ENCODE results near the gene KLHL6. TPM values are rescaled to one million over a fixed set of nuclear protein-coding genes. Genes with fewer than 3 reads are reported as not detected.

KLHL6 gene
- total RNA-seq, 1 experiment from 2014 or later, result not detected

DNA sequence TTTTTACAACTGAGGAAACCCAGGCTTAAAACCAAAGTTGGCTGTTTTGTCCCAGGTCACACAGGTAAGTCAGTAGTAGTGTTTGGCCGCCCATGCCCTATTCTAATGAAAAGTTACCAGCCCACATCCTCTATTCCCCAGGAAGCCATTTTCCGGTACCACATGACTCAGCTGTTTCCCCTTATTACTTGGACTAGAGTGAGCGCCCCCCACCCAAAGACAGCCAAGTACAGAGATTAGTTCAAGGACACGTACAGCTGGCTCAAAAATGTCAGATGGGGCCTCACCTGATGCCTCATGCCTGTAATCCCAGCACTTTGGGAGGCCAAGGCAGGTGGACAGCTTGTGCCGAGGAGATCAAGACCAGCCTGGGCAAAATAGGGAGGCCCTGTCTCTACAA is 8.5 kb upstream of the KLHL6 start:
- Mint-ChIP-seq H3K27me3 (ENCODE audit: insufficient read depth, unreplicated experiment) (peaks cover under 1% of the 10 kb centered on the region), H3K27ac (ENCODE audit: low read depth, unreplicated experiment) (no peak overlapping the region), H3K4me3 (ENCODE audit: unreplicated experiment) (no peak overlapping the region), H3K9me3 (ENCODE audit: unreplicated experiment) (no peaks in the 10 kb centered on the region), H3K36me3 (ENCODE audit: insufficient read depth, unreplicated experiment) (no peaks in the 10 kb centered on the region), H3K4me1 (ENCODE audit: insufficient read depth, unreplicated experiment) (no peaks in the 10 kb centered on the region)
- BruUV-seq (replicated peaks), result no TSS peak
- DNase-seq (ENCODE audit: unreplicated experiment), result no peak
- intact Hi-C loops (cut with micrococcal nuclease), result no loop called here
- no peak for TF ChIP-seq CTCF (IDR thresholded peaks at IDR 0.05; ENCODE audit: unreplicated experiment)
- POLR2A ChIA-PET, result interaction anchor here (0.6 kb wide), 1 partner anchor 14 kb away, joined by 3 read pairs; no protein-coding TSS in a partner anchor
- CTCF ChIA-PET, result no interaction called here

- Mint-ChIP-seq H3K27me3 (ENCODE audit: insufficient read depth, unreplicated experiment) (no peaks in the 10 kb centered on the region), H3K9me3 (ENCODE audit: unreplicated experiment) (no peaks in the 10 kb centered on the region), H3K4me1 (ENCODE audit: insufficient read depth, unreplicated experiment) (no peaks in the 10 kb centered on the region), H3K36me3 (ENCODE audit: insufficient read depth, unreplicated experiment) (no peaks in the 10 kb centered on the region), H3K4me3 (ENCODE audit: unreplicated experiment) (no peak overlapping the region), H3K27ac (ENCODE audit: low read depth, unreplicated experiment) (no peak overlapping the region)
- no TSS peak for BruUV-seq (replicated peaks)
- ChIA-PET POLR2A (no interaction called here), CTCF (no interaction called here)
- intact Hi-C loops (cut with micrococcal nuclease), result no loop called here
- TF ChIP-seq CTCF (IDR thresholded peaks at IDR 0.05; ENCODE audit: unreplicated experiment), result no peak
- DNase-seq (ENCODE audit: unreplicated experiment), result no peak
Measured at GRCh38 chr3:183563536-183563874, 8.0 kb upstream of the KLHL6 start.

- peak; percentile 13 for DNase-seq (ENCODE audit: unreplicated experiment)
- Mint-ChIP-seq H3K4me3 (ENCODE audit: unreplicated experiment) (no peak overlapping the region), H3K4me1 (ENCODE audit: insufficient read depth, unreplicated experiment) (no peaks in the 10 kb centered on the region), H3K36me3 (ENCODE audit: insufficient read depth, unreplicated experiment) (no peaks in the 10 kb centered on the region), H3K27ac (ENCODE audit: low read depth, unreplicated experiment) (no peak overlapping the region), H3K9me3 (ENCODE audit: unreplicated experiment) (no peaks in the 10 kb centered on the region), H3K27me3 (ENCODE audit: insufficient read depth, unreplicated experiment) (no peaks in the 10 kb centered on the region)
- no peak for TF ChIP-seq CTCF (IDR thresholded peaks at IDR 0.05; ENCODE audit: unreplicated experiment)
- ChIA-PET POLR2A (interaction anchor here (0.7 kb wide), 1 partner anchor 119 kb away, joined by 3 read pairs; no protein-coding TSS in a partner anchor), CTCF (interaction anchor here (1.1 to 1.2 kb wide), 2 partner anchors 66 to 91 kb away, joined by 3 to 4 read pairs; no protein-coding TSS in a partner anchor)
- intact Hi-C loops (cut with micrococcal nuclease), result no loop called here
- no TSS peak for BruUV-seq (replicated peaks)
Measured at GRCh38 chr3:183560607-183561006, 5.1 kb upstream of the KLHL6 start.

- Mint-ChIP-seq H3K4me3 (ENCODE audit: unreplicated experiment) (no peak overlapping the region), H3K27ac (ENCODE audit: low read depth, unreplicated experiment) (no peak overlapping the region), H3K9me3 (ENCODE audit: unreplicated experiment) (no peaks in the 10 kb centered on the region), H3K36me3 (ENCODE audit: insufficient read depth, unreplicated experiment) (no peaks in the 10 kb centered on the region), H3K27me3 (ENCODE audit: insufficient read depth, unreplicated experiment) (no peaks in the 10 kb centered on the region), H3K4me1 (ENCODE audit: insufficient read depth, unreplicated experiment) (no peaks in the 10 kb centered on the region)
- POLR2A ChIA-PET, result no interaction called here
- DNase-seq (ENCODE audit: unreplicated experiment), result no peak
- CTCF ChIA-PET, result interaction anchor here (0.6 kb wide), 1 partner anchor 22 kb away, joined by 3 read pairs; no protein-coding TSS in a partner anchor
- TF ChIP-seq CTCF (IDR thresholded peaks at IDR 0.05; ENCODE audit: unreplicated experiment), result no peak
- intact Hi-C loops (cut with micrococcal nuclease), result no loop called here
- BruUV-seq (replicated peaks), result no TSS peak
Measured at GRCh38 chr3:183558495-183558894, 3.0 kb upstream of the KLHL6 start.
